Ishikawa (cell line): ENCODE measurements around the gene TPCN1.

ENCODE experiments used
- EP300 ChIP-seq: IDR thresholded peaks from 2 replicates; pipeline ENCODE4 v1.6.1; 2012; ENCODE audit warnings: borderline replicate concordance
- FOXM1 ChIP-seq: IDR thresholded peaks from 2 replicates; pipeline ENCODE4 v1.6.1; 2012; ENCODE audit warnings: low read depth, borderline replicate concordance
- MAX ChIP-seq: IDR thresholded peaks from 2 replicates; pipeline ENCODE4 v1.6.1; 2012
- RAD21 ChIP-seq: IDR thresholded peaks from 2 replicates; pipeline ENCODE4 v1.6.1; 2012; ENCODE audit warnings: low read depth
- TAF1 ChIP-seq: IDR thresholded peaks from 2 replicates; pipeline ENCODE4 v1.6.1; 2012; ENCODE audit warnings: low read depth, mild to moderate bottlenecking
- TCF12 ChIP-seq: IDR thresholded peaks from 2 replicates; pipeline ENCODE4 v1.6.1; 2012; ENCODE audit warnings: low read depth
- TEAD4 ChIP-seq: IDR thresholded peaks from 2 replicates; pipeline ENCODE4 v1.6.1; 2012
- YY1 ChIP-seq: IDR thresholded peaks from 2 replicates; pipeline ENCODE4 v1.6.1; 2012; ENCODE audit warnings: low read depth
- ZBTB7A ChIP-seq: IDR thresholded peaks from 2 replicates; pipeline ENCODE4 v1.6.1; 2012; ENCODE audit warnings: low read depth
- TF ChIP-seq, protein P1 (sequence below): IDR thresholded peaks from 2 replicates; pipeline ENCODE4 v1.6.1; 2012; ENCODE audit warnings: low read depth, mild to moderate bottlenecking

DNA sequence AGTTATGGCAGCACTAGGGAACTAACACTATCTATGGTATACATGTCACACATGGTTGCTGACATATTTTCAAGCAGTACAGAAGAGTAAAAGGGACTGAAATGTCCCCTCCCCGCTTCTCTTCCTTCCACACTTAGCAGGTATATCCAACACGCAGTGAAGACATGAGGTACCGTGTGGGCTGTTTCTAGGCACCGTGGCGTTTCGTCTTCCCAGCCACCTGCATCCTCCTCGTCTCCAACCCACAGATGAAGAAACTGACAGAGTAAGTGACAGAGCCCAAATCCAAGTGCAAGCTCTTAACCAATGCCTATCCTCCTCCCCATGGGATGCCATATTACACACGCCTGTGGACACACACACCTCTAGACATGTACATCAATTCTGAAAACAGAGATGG, 81.2 kb downstream of the TPCN1 start:
- TF ChIP-seq YY1 (no peak), FOXM1 (no peak), ZBTB7A (no peak), TCF12 (no peak), TEAD4 (no peak), EP300 (no peak), RAD21 (no peak), TAF1 (no peak), MAX (no peak)
- TF ChIP-seq, protein P1, sequence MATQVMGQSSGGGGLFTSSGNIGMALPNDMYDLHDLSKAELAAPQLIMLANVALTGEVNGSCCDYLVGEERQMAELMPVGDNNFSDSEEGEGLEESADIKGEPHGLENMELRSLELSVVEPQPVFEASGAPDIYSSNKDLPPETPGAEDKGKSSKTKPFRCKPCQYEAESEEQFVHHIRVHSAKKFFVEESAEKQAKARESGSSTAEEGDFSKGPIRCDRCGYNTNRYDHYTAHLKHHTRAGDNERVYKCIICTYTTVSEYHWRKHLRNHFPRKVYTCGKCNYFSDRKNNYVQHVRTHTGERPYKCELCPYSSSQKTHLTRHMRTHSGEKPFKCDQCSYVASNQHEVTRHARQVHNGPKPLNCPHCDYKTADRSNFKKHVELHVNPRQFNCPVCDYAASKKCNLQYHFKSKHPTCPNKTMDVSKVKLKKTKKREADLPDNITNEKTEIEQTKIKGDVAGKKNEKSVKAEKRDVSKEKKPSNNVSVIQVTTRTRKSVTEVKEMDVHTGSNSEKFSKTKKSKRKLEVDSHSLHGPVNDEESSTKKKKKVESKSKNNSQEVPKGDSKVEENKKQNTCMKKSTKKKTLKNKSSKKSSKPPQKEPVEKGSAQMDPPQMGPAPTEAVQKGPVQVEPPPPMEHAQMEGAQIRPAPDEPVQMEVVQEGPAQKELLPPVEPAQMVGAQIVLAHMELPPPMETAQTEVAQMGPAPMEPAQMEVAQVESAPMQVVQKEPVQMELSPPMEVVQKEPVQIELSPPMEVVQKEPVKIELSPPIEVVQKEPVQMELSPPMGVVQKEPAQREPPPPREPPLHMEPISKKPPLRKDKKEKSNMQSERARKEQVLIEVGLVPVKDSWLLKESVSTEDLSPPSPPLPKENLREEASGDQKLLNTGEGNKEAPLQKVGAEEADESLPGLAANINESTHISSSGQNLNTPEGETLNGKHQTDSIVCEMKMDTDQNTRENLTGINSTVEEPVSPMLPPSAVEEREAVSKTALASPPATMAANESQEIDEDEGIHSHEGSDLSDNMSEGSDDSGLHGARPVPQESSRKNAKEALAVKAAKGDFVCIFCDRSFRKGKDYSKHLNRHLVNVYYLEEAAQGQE: no peak
